Measurements from ENCODE around the gene DDX59. TPM values are rescaled to one million over a fixed set of nuclear protein-coding genes. Genes with fewer than 3 reads are reported as not detected.

Gene DDX59
- total RNA-seq, 1 donor from 2014 or later = 16.2 TPM

GRCh38 chr1:200640963-200641401, 28.7 kb downstream of the DDX59 start:
- H3K4me1 ChIP-seq = no peaks in the 10 kb centered on the region
- H3K27ac ChIP-seq = no peak overlapping the region
- no peaks in the 10 kb centered on the region for H3K36me3 ChIP-seq
- H3K27me3 ChIP-seq = no peaks in the 10 kb centered on the region
- intact Hi-C loops (cut with DNase I) = no loop called here
- no peaks in the 10 kb centered on the region for H3K9me3 ChIP-seq
- no peak for DNase-seq (ENCODE audit: extremely low spot score in 2 of 2)
- no peak overlapping the region for H3K4me3 ChIP-seq
- TF ChIP-seq, protein P1, sequence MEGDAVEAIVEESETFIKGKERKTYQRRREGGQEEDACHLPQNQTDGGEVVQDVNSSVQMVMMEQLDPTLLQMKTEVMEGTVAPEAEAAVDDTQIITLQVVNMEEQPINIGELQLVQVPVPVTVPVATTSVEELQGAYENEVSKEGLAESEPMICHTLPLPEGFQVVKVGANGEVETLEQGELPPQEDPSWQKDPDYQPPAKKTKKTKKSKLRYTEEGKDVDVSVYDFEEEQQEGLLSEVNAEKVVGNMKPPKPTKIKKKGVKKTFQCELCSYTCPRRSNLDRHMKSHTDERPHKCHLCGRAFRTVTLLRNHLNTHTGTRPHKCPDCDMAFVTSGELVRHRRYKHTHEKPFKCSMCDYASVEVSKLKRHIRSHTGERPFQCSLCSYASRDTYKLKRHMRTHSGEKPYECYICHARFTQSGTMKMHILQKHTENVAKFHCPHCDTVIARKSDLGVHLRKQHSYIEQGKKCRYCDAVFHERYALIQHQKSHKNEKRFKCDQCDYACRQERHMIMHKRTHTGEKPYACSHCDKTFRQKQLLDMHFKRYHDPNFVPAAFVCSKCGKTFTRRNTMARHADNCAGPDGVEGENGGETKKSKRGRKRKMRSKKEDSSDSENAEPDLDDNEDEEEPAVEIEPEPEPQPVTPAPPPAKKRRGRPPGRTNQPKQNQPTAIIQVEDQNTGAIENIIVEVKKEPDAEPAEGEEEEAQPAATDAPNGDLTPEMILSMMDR (IDR thresholded peaks at IDR 0.05) = no peak
- TF ChIP-seq POLR2AphosphoS5 (IDR thresholded peaks at IDR 0.05; ENCODE audit: insufficient read depth in 1 of 2, low read depth in 1 of 2) = no peak
- no peak for TF ChIP-seq POLR2A (IDR thresholded peaks at IDR 0.05)

DNA sequence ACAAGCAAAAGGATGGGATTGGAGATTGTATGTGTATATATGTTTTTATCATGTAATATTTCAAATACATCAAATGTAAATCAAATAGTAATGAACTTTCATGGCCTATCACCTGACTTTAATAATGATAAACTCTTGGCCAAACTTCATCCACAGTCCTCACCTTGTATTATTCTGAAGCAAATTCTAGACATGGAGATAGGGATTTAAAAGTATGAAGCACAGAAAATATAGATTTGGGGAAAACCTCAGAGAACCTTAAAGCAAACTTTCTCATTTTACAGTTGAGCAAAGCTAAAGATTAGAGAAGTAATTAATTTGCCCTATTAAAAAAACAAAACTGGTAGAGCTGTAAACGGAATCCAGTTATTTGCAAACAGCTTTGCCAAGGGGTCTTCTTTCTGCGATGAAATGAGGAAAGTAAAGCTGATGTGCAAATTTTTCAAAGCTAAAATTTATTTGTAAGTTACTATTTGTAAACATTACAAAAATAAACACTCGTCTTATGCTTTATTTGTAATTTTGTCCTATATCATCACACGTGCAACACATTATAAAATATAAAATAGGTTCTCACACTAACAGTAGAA, 29.2 kb downstream of the DDX59 start:
- DNase-seq (ENCODE audit: extremely low spot score in 2 of 2) = no peak
- Histone ChIP-seq H3K4me1 (no peaks in the 10 kb centered on the region), H3K27me3 (no peaks in the 10 kb centered on the region), H3K27ac (no peak overlapping the region), H3K36me3 (no peaks in the 10 kb centered on the region), H3K4me3 (no peak overlapping the region), H3K9me3 (no peaks in the 10 kb centered on the region)
- intact Hi-C loops (cut with DNase I) = no loop called here
- TF ChIP-seq POLR2A (IDR thresholded peaks at IDR 0.05) = no peak
- TF ChIP-seq POLR2AphosphoS5 (IDR thresholded peaks at IDR 0.05; ENCODE audit: insufficient read depth in 1 of 2, low read depth in 1 of 2) = no peak
- TF ChIP-seq, protein P1 (IDR thresholded peaks at IDR 0.05) = no peak

GRCh38 chr1:200638073-200638472, 31.6 kb downstream of the DDX59 start:
- H3K27me3 ChIP-seq = no peaks in the 10 kb centered on the region
- H3K36me3 ChIP-seq = no peaks in the 10 kb centered on the region
- no peak for DNase-seq (ENCODE audit: extremely low spot score in 2 of 2)
- no peak overlapping the region for H3K27ac ChIP-seq
- intact Hi-C loops (cut with DNase I) = no loop called here
- TF ChIP-seq, protein P1 (IDR thresholded peaks at IDR 0.05) = no peak
- TF ChIP-seq POLR2AphosphoS5 (IDR thresholded peaks at IDR 0.05; ENCODE audit: insufficient read depth in 1 of 2, low read depth in 1 of 2) (no peak), POLR2A (IDR thresholded peaks at IDR 0.05) (no peak)
- no peak overlapping the region for H3K4me3 ChIP-seq
- no peaks in the 10 kb centered on the region for H3K4me1 ChIP-seq
- no peaks in the 10 kb centered on the region for H3K9me3 ChIP-seq

- H3K9me3 ChIP-seq = no peaks in the 10 kb centered on the region
- TF ChIP-seq POLR2AphosphoS5 (IDR thresholded peaks at IDR 0.05; ENCODE audit: insufficient read depth in 1 of 2, low read depth in 1 of 2) (no peak), POLR2A (IDR thresholded peaks at IDR 0.05) (no peak)
- TF ChIP-seq, protein P1 (IDR thresholded peaks at IDR 0.05) = no peak
- H3K4me3 ChIP-seq = no peak overlapping the region
- DNase-seq (ENCODE audit: extremely low spot score in 2 of 2) = no peak
- H3K27me3 ChIP-seq = no peaks in the 10 kb centered on the region
- no peaks in the 10 kb centered on the region for H3K4me1 ChIP-seq
- intact Hi-C loops (cut with DNase I) = no loop called here
- no peak overlapping the region for H3K27ac ChIP-seq
- no peaks in the 10 kb centered on the region for H3K36me3 ChIP-seq
These were observed 33.0 kb downstream of the DDX59 start for GRCh38 chr1:200636681-200637080.

DNA sequence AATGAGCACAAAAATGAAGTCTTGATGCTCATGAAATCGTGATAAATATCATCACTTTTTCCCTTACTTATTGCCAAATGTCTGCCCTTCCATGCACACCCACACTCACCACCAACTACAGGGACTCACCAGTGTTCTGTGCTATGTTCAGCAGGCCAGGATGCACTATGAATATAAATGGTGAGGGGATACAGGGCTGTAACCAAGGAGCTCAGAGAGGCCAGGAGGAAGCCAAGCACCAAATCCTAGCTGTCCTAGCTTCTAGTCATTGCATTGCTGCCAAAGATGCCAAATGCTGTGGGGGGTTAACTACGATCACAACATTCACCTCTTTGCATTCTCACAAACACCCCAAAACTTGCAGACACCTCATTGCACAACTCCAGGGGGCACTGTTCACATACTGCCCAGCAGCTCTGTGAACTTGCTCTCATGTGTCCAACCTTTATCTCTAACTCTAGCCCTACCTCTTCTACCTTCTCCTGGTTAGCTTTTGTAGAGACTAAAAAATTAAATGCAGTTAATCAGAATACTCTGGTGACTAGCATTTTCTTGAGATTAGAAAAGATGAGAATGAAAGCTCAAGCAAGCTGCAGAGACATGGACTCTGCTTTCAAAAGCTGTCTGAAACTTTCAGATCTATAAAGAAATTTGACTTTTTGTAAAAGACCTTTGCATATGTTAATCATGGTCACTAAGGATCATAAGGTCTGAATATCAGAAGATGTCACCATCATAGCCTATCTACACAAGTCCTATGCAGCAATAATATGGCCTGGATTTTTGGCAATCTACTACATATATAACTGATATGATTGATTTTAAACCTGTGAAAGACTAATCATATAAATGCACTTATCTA, 35.2 kb downstream of the DDX59 start:
- no peak overlapping the region for H3K27ac ChIP-seq
- intact Hi-C loops (cut with DNase I) = no loop called here

More for the DNA sequence above, 35.2 kb downstream of the DDX59 start:
- H3K4me3 ChIP-seq = no peak overlapping the region
- no peaks in the 10 kb centered on the region for H3K4me1 ChIP-seq
- no peak for DNase-seq (ENCODE audit: extremely low spot score in 2 of 2)
- H3K36me3 ChIP-seq = no peaks in the 10 kb centered on the region
- H3K9me3 ChIP-seq = no peaks in the 10 kb centered on the region
- H3K27me3 ChIP-seq = no peaks in the 10 kb centered on the region
- TF ChIP-seq POLR2AphosphoS5 (IDR thresholded peaks at IDR 0.05; ENCODE audit: insufficient read depth in 1 of 2, low read depth in 1 of 2) (no peak), POLR2A (IDR thresholded peaks at IDR 0.05) (no peak)

Data from vagina (tissue), 2 donors.